ENCODE measurements around the gene SMAD5. TPM values are rescaled to one million over a fixed set of nuclear protein-coding genes. Genes with fewer than 3 reads are reported as not detected.

Gene SMAD5
- total RNA-seq, 2 donors from 2014 or later = 29.0 to 92.9 TPM

GRCh38 chr5:136089791-136090190 lies 42.9 kb upstream of the SMAD5 start:
- no peak for TF ChIP-seq CTCF (IDR thresholded peaks at IDR 0.05)
- H3K36me3 ChIP-seq = no peaks in the 10 kb centered on the region
- DNase-seq (ENCODE audit: low spot score) (no peak), ATAC-seq (ENCODE audit: insufficient number of reproducible peaks, low FRiP score, low read depth) (no peak)
- no peak overlapping the region for H3K27ac ChIP-seq
- H3K4me1 ChIP-seq (ENCODE audit: control insufficient read depth in 1 of 2, low read depth in 2 of 2) = peaks cover 0 to 14% of the 10 kb centered on the region in 2 donors
- no peaks in the 10 kb centered on the region for H3K27me3 ChIP-seq (replicated peaks; ENCODE audit: insufficient read depth)
- H3K9me3 ChIP-seq = no peaks in the 10 kb centered on the region
- H3K4me3 ChIP-seq = no peak overlapping the region

- DNase-seq (ENCODE audit: low spot score) (no peak), ATAC-seq (ENCODE audit: insufficient number of reproducible peaks, low FRiP score, low read depth) (no peak)
- no peaks in the 10 kb centered on the region for H3K36me3 ChIP-seq
- no peak overlapping the region for H3K27ac ChIP-seq
- no peaks in the 10 kb centered on the region for H3K9me3 ChIP-seq
- peaks cover 0 to 13% of the 10 kb centered on the region in 2 donors for H3K4me1 ChIP-seq (ENCODE audit: control insufficient read depth in 1 of 2, low read depth in 2 of 2)
- TF ChIP-seq CTCF (IDR thresholded peaks at IDR 0.05) = no peak
- H3K27me3 ChIP-seq (replicated peaks; ENCODE audit: insufficient read depth) = no peaks in the 10 kb centered on the region
- no peak overlapping the region for H3K4me3 ChIP-seq
Observed at GRCh38 chr5:136090319-136090718, 42.3 kb upstream of the SMAD5 start.

- Histone ChIP-seq H3K36me3 (no peaks in the 10 kb centered on the region), H3K4me1 (ENCODE audit: control insufficient read depth in 1 of 2, low read depth in 2 of 2) (no peaks in the 10 kb centered on the region), H3K9me3 (no peaks in the 10 kb centered on the region), H3K4me3 (no peak overlapping the region), H3K27me3 (replicated peaks; ENCODE audit: insufficient read depth) (no peaks in the 10 kb centered on the region), H3K27ac (no peak overlapping the region)
- DNase-seq (ENCODE audit: low spot score) = no peak
- TF ChIP-seq CTCF (IDR thresholded peaks at IDR 0.05) = no peak
- ATAC-seq (ENCODE audit: insufficient number of reproducible peaks, low FRiP score, low read depth) = no peak
Observed at GRCh38 chr5:136094189-136094912, 38.3 kb upstream of the SMAD5 start.

GRCh38 chr5:136094913-136095641 lies 37.6 kb upstream of the SMAD5 start:
- no peaks in the 10 kb centered on the region for H3K36me3 ChIP-seq
- DNase-seq (ENCODE audit: low spot score) (no peak), ATAC-seq (ENCODE audit: insufficient number of reproducible peaks, low FRiP score, low read depth) (no peak)
- H3K9me3 ChIP-seq = no peaks in the 10 kb centered on the region
- no peaks in the 10 kb centered on the region for H3K4me1 ChIP-seq (ENCODE audit: control insufficient read depth in 1 of 2, low read depth in 2 of 2)
- no peak overlapping the region for H3K4me3 ChIP-seq
- H3K27ac ChIP-seq = no peak overlapping the region
- H3K27me3 ChIP-seq (replicated peaks; ENCODE audit: insufficient read depth) = no peaks in the 10 kb centered on the region
- TF ChIP-seq CTCF (IDR thresholded peaks at IDR 0.05) = no peak

GRCh38 chr5:136098176-136098575 lies 34.5 kb upstream of the SMAD5 start:
- Histone ChIP-seq H3K27me3 (replicated peaks; ENCODE audit: insufficient read depth) (no peaks in the 10 kb centered on the region), H3K36me3 (no peaks in the 10 kb centered on the region), H3K27ac (no peak overlapping the region), H3K4me1 (ENCODE audit: control insufficient read depth in 1 of 2, low read depth in 2 of 2) (no peaks in the 10 kb centered on the region), H3K4me3 (no peak overlapping the region), H3K9me3 (no peaks in the 10 kb centered on the region)
- no peak for DNase-seq (ENCODE audit: low spot score)
- no peak for ATAC-seq (ENCODE audit: insufficient number of reproducible peaks, low FRiP score, low read depth)
- TF ChIP-seq CTCF (IDR thresholded peaks at IDR 0.05) = no peak

Measured in thoracic aorta (tissue), 2 donors.